Keratinocyte (primary cell): ENCODE measurements around the gene LRP1B.

ENCODE experiments used
- EZH2 ChIP-seq: IDR thresholded peaks from one replicate; pipeline ENCODE4 v1.6.1; 2012; ENCODE audit warnings: inconsistent platforms, mild to moderate bottlenecking, low read length, moderate library complexity
- TF ChIP-seq, protein P1 (sequence below), 3 experiments: IDR thresholded peaks in 1 of 3; conservative IDR thresholded peaks in 1 of 3; optimal IDR thresholded peaks in 1 of 3; 2 replicates in 2 of 3; 3 replicates in 1 of 3; pipeline versions ENCODE3 to v1.5.1; 2011; ENCODE audit warnings: low read length in 3 of 3, mild to moderate bottlenecking in 3 of 3, moderate library complexity in 2 of 3, control low read depth in 1 of 3, inconsistent platforms in 1 of 3; ENCODE audit not compliant: insufficient read depth in 2 of 3; ENCODE audit errors: extremely low read depth in 1 of 3

DNA sequence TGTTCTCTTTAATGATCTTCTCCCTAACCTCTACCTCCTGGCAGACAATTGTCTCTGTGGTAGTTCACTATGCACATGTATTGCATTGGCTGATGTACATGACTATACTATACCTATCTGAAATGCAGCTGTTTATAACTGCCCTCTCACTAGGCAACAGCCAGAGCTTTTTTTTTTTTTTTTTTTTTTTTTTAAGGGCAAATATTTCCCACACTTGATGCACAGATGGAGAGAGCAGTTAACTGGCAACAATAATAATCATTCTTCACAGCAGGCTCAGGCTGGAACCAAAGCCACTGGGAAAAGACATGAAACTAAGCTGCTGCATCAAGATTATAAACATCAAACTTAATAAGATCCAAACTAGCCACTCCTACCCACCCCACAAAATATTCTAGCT, 707.7 kb downstream of the LRP1B start:
- no peak for TF ChIP-seq EZH2
- TF ChIP-seq, protein P1, sequence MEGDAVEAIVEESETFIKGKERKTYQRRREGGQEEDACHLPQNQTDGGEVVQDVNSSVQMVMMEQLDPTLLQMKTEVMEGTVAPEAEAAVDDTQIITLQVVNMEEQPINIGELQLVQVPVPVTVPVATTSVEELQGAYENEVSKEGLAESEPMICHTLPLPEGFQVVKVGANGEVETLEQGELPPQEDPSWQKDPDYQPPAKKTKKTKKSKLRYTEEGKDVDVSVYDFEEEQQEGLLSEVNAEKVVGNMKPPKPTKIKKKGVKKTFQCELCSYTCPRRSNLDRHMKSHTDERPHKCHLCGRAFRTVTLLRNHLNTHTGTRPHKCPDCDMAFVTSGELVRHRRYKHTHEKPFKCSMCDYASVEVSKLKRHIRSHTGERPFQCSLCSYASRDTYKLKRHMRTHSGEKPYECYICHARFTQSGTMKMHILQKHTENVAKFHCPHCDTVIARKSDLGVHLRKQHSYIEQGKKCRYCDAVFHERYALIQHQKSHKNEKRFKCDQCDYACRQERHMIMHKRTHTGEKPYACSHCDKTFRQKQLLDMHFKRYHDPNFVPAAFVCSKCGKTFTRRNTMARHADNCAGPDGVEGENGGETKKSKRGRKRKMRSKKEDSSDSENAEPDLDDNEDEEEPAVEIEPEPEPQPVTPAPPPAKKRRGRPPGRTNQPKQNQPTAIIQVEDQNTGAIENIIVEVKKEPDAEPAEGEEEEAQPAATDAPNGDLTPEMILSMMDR (optimal IDR thresholded peaks at IDR 0.05 in 1 of 3, IDR thresholded peaks at IDR 0.05 in 1 of 3, conservative IDR thresholded peaks at IDR 0.05 in 1 of 3; ENCODE audit: extremely low read depth in 1 of 3, insufficient read depth in 2 of 3, low read length in 3 of 3): no peak
